Thoracic aorta (tissue), 2 donors: ENCODE data around the gene DBNL. TPM values are rescaled to one million over a fixed set of nuclear protein-coding genes. Genes with fewer than 3 reads are reported as not detected.

Source experiments
- ATAC-seq: fragments of 150-250 bp; one replicate; pipeline ENCODE4 v1.8.0; 2017; ENCODE audit warnings: low read depth; ENCODE audit not compliant: insufficient number of reproducible peaks, low FRiP score
- DNase-seq: peaks from one replicate; pipeline ENCODE4 v3.0.0-alpha.2; 2020; ENCODE audit warnings: low spot score
- H3K27ac ChIP-seq, 2 donors: fragments of 200-600 bp; sonication (generic); 1 replicate in 1 of 2; 2 replicates in 1 of 2; pipeline ENCODE4 v1.5.1; 2016; ENCODE audit warnings: mild to moderate bottlenecking in 2 of 2, moderate library complexity in 2 of 2
- H3K27me3 ChIP-seq: fragments of 200-600 bp; sonication (generic); replicated peaks from 2 replicates; pipeline ENCODE4 v1.6.0; 2016; ENCODE audit warnings: mild to moderate bottlenecking; ENCODE audit not compliant: insufficient read depth
- H3K36me3 ChIP-seq: fragments of 200-600 bp; sonication (generic); one replicate; pipeline ENCODE4 v1.5.1; 2016
- H3K4me1 ChIP-seq, 2 donors: fragments of 200-600 bp; sonication (generic); 1 replicate in 1 of 2; 2 replicates in 1 of 2; pipeline versions ENCODE4 v1.5.1 to v1.6.0; 2016; ENCODE audit warnings: low read depth in 2 of 2, mild to moderate bottlenecking in 1 of 2; ENCODE audit not compliant: control insufficient read depth in 1 of 2
- H3K4me3 ChIP-seq: fragments of 200-600 bp; sonication (generic); 2 replicates; pipeline ENCODE4 v1.5.1; 2016; ENCODE audit warnings: mild to moderate bottlenecking
- H3K9me3 ChIP-seq: fragments of 200-600 bp; sonication (generic); 2 replicates; pipeline ENCODE4 v1.5.1; 2016
- total RNA-seq, 2 donors: library from RNA; depleted of rRNA; stranded (reverse); fragments of >200 nt; gene quantifications; one replicate each; pipeline versions ENCODE4 v1.1.0 to v1.2.3, GENCODE V29; 2016
- TF ChIP-seq, protein P1 (sequence below): fragments of 200-600 bp; sonication (generic); IDR thresholded peaks from one replicate; pipeline ENCODE4 v1.5.1; 2019; ENCODE audit warnings: antibody characterized with exemption

Gene DBNL
- total RNA-seq, 2 donors from 2014 or later = 148 to 156 TPM

- Histone ChIP-seq H3K36me3 (peaks cover 41% of the 10 kb centered on the region), H3K27ac (no peak overlapping the region), H3K4me1 (peaks cover 8 to 30% of the 10 kb centered on the region in 2 donors), H3K9me3 (no peaks in the 10 kb centered on the region), H3K27me3 (no peaks in the 10 kb centered on the region), H3K4me3 (no peak overlapping the region)
- DNase-seq (no peak), ATAC-seq (no peak)
- TF ChIP-seq, protein P1, sequence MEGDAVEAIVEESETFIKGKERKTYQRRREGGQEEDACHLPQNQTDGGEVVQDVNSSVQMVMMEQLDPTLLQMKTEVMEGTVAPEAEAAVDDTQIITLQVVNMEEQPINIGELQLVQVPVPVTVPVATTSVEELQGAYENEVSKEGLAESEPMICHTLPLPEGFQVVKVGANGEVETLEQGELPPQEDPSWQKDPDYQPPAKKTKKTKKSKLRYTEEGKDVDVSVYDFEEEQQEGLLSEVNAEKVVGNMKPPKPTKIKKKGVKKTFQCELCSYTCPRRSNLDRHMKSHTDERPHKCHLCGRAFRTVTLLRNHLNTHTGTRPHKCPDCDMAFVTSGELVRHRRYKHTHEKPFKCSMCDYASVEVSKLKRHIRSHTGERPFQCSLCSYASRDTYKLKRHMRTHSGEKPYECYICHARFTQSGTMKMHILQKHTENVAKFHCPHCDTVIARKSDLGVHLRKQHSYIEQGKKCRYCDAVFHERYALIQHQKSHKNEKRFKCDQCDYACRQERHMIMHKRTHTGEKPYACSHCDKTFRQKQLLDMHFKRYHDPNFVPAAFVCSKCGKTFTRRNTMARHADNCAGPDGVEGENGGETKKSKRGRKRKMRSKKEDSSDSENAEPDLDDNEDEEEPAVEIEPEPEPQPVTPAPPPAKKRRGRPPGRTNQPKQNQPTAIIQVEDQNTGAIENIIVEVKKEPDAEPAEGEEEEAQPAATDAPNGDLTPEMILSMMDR = no peak
Measured at GRCh38 chr7:44048031-44048795, 3.7 kb downstream of the DBNL start.

- TF ChIP-seq, protein P1 = no peak
- Histone ChIP-seq H3K9me3 (no peaks in the 10 kb centered on the region), H3K36me3 (peaks cover 47% of the 10 kb centered on the region), H3K27me3 (no peaks in the 10 kb centered on the region), H3K27ac (no peak overlapping the region), H3K4me3 (no peak overlapping the region), H3K4me1 (peaks cover 3 to 21% of the 10 kb centered on the region in 2 donors)
- no peak for ATAC-seq
- no peak for DNase-seq
Measured at GRCh38 chr7:44050121-44050914, 5.8 kb downstream of the DBNL start.

DNA sequence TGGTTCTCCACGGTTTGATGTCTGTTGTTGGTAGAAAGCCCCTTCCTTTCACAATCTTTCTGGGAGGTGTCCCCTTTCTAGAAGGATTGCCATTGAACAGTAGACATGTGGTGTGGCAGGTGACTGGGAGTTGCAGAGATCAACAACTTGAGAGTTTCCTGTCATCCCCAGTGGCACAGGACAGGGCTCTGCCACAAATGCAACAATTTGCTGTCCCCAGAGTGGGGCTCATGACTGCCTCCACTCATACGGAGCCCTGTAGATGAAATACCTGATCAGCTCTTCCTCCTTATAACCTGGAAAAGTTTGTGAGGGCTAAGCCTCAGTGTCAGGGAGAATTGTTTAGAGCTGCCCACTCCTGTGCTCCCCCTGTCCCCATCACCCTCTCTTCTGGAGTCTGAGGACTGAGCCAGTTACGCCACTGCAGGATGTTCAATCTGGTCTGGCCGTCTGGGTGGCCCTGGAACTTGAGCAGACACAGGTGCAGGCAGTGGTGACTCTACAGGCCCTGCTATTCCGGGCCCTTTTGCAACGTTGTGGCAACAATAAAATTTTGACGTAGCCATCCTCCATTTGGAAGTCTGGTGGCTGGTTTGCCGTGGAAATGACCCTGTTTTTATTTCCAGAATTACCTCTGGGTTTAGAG, 6.5 kb downstream of the DBNL start:
- TF ChIP-seq, protein P1 = no peak
- Histone ChIP-seq H3K27me3 (no peaks in the 10 kb centered on the region), H3K4me1 (peaks cover 0 to 13% of the 10 kb centered on the region in 2 donors), H3K36me3 (peaks cover 47% of the 10 kb centered on the region), H3K9me3 (no peaks in the 10 kb centered on the region), H3K4me3 (no peak overlapping the region), H3K27ac (no peak overlapping the region)
- DNase-seq (no peak), ATAC-seq (no peak)

GRCh38 chr7:44051611-44052220, 7.2 kb downstream of the DBNL start:
- TF ChIP-seq, protein P1 = no peak

More at GRCh38 chr7:44051611-44052220, 7.2 kb downstream of the DBNL start:
- Histone ChIP-seq H3K4me1 (peaks cover 0 to 7% of the 10 kb centered on the region in 2 donors), H3K36me3 (peaks cover 53% of the 10 kb centered on the region), H3K27me3 (no peaks in the 10 kb centered on the region), H3K4me3 (no peak overlapping the region), H3K27ac (no peak overlapping the region), H3K9me3 (no peaks in the 10 kb centered on the region)
- no peak for ATAC-seq
- DNase-seq = no peak
